ENCODE results near the gene GALNT2.

The GALNT2 gene

GRCh38 chr1:230148768-230149469 is 81.9 kb downstream of the GALNT2 start:
- no peak for DNase-seq
- intact Hi-C loops (cut with DNase I) = no loop called here

DNA sequence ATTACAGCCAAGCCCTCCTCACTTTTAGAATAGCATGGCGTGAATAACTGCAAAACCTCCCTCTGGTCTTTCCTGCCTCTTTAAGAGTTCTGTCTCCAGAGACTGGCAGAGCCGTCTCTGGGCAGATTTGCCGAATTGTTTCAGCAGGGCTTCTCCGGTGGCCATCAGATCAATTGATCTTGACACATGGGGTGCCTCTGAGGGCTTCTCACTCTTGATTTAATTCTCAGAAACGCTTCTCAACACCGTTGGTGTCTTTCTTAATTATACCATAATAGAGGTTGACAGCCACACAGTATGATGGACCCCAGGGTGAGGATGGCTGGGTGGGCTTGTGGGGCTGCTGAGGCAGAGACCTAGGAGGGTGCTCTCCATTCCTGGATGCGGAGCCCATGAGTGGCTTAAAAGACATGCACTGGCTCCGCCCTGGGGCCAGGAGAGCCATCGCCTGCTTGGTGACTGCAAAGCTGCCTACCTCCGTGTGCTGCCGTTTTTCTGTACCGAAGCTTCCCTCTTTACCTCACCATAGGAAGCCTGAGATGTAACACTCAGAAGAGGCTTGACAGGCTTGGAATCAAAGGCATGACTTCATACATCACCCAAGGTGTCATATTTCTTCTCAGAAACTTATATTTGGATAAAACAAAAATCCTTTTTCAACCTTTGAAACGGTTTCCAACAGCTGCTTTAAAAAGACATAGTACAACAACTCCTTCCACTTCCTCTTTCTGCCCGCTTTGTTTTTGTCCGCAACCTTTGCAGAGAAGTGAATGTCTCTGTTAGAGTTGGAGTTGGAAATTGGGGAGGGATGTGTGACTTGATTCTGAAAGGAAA is 82.9 kb downstream of the GALNT2 start:
- intact Hi-C loops (cut with DNase I) = no loop called here
- DNase-seq = no peak

DNA sequence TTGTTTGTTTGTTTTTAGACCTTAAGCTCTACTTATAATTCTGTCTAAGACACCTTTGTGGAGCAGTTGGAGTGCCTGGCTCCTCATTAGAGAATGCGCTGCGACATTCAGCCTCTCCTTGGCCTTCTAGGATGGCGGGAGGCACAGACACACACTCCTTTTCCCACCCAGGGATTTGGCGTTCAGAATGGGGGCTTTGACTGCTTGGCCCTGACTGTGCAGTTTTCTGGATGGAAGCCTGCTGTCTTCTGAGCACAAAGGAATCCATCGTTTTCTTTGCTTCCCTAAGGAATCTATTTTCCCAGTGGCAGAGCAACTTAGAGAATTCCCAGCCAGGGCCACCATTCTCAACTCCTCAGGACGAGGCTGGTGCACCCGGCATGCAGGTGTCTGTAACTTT is 83.6 kb downstream of the GALNT2 start:
- DNase-seq = no peak

GRCh38 chr1:230151924-230152468 is 85.0 kb downstream of the GALNT2 start:
- intact Hi-C loops (cut with DNase I) = no loop called here
- DNase-seq = no peak

More for the DNA sequence above, 83.6 kb downstream of the GALNT2 start:
- intact Hi-C loops (cut with DNase I) = no loop called here

GRCh38 chr1:230152999-230153398 is 86.0 kb downstream of the GALNT2 start:
- DNase-seq = no peak
- intact Hi-C loops (cut with DNase I) = no loop called here

DNA sequence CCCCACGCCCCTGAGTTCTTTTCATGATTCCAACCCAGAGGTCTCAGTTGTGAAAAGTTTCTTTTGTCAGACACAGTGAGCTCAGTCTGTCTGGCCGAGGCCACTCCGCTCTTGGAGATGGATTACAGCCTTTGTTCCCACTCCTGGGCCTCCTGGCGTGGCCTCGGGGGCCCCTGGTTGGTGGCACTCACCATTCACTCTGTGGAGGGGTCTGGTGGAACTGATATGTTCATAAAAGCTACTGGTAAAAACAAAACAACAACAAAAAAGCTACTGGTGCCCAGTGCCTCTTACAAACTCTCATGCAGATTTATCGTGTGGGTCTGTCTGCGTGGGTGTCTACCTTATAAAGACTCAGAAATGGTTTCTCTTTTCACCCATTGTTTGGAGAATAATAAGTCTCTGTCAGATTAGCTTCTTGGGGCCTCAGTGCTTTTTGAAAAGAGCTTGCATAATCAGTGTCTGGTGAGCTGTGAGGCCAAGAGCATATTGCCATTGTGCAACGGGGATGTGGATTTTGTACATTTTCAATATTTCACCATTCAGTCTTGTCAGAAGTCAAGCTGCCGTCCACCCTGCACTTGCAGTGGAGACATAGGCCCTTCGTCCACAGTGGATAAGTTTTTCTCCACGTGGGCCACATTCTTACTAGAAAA is 86.7 kb downstream of the GALNT2 start:
- DNase-seq = peak in 40 of 42 donors; percentile 43 to 86 (median 68)
- intact Hi-C loops (cut with DNase I) = no loop called here

GRCh38 chr1:230155021-230155420 is 88.0 kb downstream of the GALNT2 start:
- peak in 1 of 42 donors; percentile 21 for DNase-seq
- intact Hi-C loops (cut with DNase I) = no loop called here

DNA sequence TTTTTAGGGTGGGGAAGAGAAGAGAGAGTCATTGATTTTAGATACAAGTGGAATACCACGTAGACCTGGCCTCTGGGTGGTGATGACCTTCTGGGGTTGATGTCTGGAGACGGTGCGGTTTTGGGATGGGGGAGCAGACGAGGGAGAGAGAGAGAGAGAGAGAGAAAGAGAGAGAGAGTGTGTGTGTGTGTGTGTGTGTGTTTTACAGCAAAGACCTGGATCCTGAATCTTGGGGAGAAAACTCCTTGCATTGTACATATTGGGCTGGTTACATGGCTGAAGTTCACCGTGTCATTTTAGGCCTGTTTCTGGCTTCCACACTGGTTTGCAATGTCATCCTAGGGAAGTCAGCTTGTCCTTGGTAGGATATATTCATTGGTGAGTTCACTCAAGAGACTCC is 89.0 kb downstream of the GALNT2 start:
- peak in 1 of 42 donors; percentile 8 for DNase-seq
- intact Hi-C loops (cut with DNase I) = no loop called here

GRCh38 chr1:230156536-230156935 is 89.5 kb downstream of the GALNT2 start:
- no peak for DNase-seq
- intact Hi-C loops (cut with DNase I) = no loop called here

DNA sequence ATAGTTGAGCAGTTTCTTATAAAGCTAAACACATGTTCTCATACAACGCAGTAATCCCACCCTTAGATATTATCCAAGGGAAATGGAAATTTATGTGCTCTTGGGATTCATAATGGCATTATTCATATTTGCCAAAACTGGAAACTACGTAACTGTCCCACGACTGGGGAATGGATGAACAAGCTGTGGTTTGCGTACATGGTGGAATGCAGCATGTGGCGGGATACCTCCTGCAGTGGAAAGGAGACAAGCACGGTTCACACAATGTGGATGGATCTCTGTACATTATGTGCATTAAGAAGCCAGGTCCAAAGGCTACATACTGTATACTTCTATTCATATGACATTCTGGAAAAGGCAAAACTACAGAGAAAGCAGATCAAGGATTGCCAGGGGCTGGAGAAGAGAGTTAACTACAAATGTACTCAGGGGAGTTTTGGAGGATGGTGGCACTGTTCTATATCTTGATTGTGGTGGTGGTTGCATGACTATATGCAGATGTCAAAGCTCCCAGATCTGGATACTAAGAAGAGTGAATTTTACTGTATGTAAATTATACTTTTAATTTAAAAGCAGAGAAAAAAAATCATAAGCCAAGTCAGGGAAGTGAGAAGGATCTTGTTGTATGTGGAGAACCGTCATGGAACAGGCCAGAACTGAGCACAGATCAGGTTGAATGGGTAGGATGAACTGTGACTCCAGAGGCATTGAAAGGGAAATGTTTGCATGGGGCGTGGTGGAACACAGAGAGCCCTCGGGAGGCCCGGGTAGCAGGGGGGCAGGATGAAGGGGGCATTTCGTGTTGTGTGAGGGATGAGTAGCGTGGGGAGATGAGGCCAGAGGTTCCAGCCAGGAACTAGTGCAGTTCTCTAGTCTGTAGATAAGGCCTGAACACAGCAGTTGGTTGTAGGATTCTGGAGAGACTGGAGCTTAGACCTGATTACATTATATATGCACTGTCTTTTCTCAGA is 90.7 kb downstream of the GALNT2 start:
- peak in 2 of 42 donors; percentile 4 to 9 for DNase-seq
- intact Hi-C loops (cut with DNase I) = no loop called here

DNA sequence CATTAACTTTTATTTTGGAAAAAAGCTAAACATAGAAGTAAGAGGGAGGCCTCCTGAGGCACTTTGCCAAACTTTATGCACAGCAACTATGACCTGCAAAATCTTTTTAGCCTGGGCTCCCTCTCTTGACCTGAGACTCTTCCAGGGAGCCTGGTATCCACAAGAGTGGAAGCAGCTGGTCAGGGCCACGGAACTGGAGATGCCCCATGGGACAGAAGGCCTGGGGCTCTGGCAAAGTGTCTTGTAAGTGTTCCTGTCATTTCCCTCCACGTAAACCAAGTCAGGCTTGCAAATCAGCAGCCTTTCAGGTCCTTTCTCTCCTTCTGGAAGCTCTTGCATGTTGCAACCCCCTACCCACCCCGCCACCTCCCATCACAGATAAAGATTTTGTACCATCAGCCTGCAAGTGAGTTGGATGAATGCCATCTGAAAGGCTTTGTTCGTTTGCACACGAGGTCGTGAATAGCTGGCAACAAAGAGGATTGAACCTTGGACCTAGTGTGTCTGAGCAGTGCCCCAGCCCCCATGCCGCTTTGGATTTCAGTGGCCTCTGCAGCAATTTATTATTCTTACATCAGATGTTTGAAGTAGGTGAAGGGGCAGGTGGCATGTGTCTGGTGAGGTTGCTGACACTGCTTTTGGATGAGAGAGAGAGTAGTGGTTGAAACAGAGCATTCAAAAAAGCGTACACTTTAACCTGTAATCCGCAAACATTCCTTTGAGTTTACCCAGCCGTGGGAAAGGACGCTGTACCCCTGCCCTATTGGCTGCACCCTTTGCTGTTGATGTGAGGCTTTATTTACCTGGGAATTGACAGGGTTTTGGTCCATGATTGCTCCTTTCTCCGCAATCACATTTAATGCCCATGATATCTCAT is 91.6 kb downstream of the GALNT2 start:
- intact Hi-C loops (cut with DNase I) = no loop called here
- peak in 4 of 42 donors; percentile 30 to 49 (median 36) for DNase-seq

GRCh38 chr1:230159580-230159979 is 92.5 kb downstream of the GALNT2 start:
- DNase-seq = peak in 4 of 42 donors; percentile 13 to 42 (median 36)
- intact Hi-C loops (cut with DNase I) = no loop called here

DNA sequence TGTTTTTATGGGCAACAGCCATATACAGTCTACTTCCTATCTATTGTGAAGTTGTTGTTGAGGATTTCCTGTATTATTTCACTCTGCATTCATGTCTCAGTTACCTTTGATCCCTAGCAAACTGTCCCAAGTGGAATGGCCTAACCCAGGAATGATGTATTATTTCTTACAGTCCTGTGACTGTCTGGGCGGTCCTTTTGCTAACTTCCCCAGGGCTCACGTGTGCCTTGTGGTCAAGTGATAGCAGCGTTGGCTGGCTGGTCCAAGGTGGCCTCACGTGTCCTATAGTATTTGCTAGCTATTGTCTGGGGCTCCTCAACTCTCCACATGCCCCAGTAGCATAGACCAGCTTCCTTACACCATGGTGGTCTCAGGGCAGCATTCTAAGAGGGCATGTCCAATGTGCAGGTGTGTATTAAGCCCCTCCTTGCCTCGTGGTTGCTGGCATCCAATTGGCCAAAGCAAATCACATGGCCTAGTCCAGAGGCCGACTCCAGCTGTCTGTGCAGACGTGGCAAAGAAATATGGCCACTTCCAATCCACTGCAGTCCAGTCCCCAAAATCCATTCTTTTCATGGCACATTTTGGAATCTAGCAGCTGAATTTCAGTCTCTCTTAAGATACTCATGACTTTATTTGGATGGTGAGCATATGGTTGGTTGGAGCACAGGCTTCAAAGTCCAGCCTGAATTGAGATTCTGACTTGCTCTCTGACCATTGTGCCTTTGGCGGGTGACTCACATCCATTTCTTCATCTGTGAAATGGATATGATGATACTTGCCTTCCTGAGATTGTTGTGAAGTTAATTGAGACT is 94.1 kb downstream of the GALNT2 start:
- intact Hi-C loops (cut with DNase I) = no loop called here
- peak in 5 of 42 donors; percentile 9 to 29 (median 25) for DNase-seq

GRCh38 chr1:230163205-230163604 is 96.2 kb downstream of the GALNT2 start:
- intact Hi-C loops (cut with DNase I) = no loop called here
- DNase-seq = peak in 5 of 42 donors; percentile 16 to 47 (median 32)

DNA sequence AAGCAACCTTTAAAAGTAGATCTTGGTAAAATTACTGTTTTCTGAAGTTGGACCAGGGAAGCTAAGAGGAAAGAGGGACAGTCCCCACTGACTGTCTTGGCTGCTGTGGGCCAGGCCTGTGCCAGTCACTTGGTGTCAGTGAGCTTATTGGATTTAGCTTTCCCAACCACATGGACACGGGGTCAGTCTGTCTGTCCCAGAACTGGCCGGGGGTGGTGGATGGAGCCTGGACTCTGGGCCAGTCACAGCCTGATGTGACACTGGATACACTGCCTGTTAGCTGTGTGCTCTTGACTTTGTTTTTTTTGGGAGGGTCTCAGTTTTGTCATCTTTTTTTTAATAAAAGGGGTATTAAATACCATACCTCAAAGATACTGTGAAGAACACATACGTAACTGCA is 96.7 kb downstream of the GALNT2 start:
- peak in 8 of 42 donors; percentile 27 to 65 (median 46) for DNase-seq

GRCh38 chr1:230165536-230165935 is 98.5 kb downstream of the GALNT2 start:
- peak in 5 of 42 donors; percentile 12 to 40 (median 32) for DNase-seq
- intact Hi-C loops (cut with DNase I) = no loop called here

More for the DNA sequence above, 96.7 kb downstream of the GALNT2 start:
- intact Hi-C loops (cut with DNase I) = no loop called here
